ENCODE measurements around the gene ZNF215. TPM values are rescaled to one million over a fixed set of nuclear protein-coding genes. Genes with fewer than 3 reads are reported as not detected.

ZNF215 gene
- total and polyA plus RNA-seq, 2 of the 4 experiments (the other 2 are of a cell fraction): 3.4 to 7.7 TPM

GRCh38 chr11:6927030-6927617, 898 bp downstream of the ZNF215 start:
- Histone ChIP-seq H3K4ac (ENCODE audit: low read depth, low read length) (peak overlapping the region; percentile 49), H4K8ac (ENCODE audit: low read depth in 2 of 2, low read length in 2 of 2) (peak overlapping the region in 1 of 2 experiments; percentile 83; a peak in 2 of 4 replicates), H2BK20ac (ENCODE audit: low read depth, low read length) (no peak overlapping the region), H3K4me3 (ENCODE audit: insufficient read depth, low read depth, low read length) (peak overlapping the region; percentile 65), H3K9ac (ENCODE audit: low read depth, low read length) (peak overlapping the region; percentile 58), H3K9me1 (ENCODE audit: insufficient read depth, low read length) (no peaks in the 10 kb centered on the region), H2AK9ac (replicated peaks; ENCODE audit: low read depth, low read length, poor library complexity) (peak overlapping the region; percentile 77), H3K18ac (ENCODE audit: low read depth, low read length) (no peak overlapping the region), H3K36me3 (ENCODE audit: control insufficient read depth, insufficient read depth, low read length) (no peaks in the 10 kb centered on the region), H3K23ac (ENCODE audit: low read depth, low read length) (peak overlapping the region; percentile 48), H2BK15ac (ENCODE audit: low read depth, low read length) (no peak overlapping the region), H3K79me1 (ENCODE audit: low read depth in 1 of 2, low read length in 2 of 2) (peaks cover 6 to 10% of the 10 kb centered on the region in 2 experiments), H2BK120ac (ENCODE audit: low read depth, low read length) (no peak overlapping the region), H3K27me3 (ENCODE audit: control insufficient read depth, insufficient read depth, low read length) (no peaks in the 10 kb centered on the region), H2AK5ac (ENCODE audit: low read depth, low read length) (no peak overlapping the region), H3K9me3 (ENCODE audit: control insufficient read depth, insufficient read depth, low read length) (no peaks in the 10 kb centered on the region), H4K5ac (ENCODE audit: low read depth, low read length) (no peak overlapping the region), H4K91ac (ENCODE audit: insufficient read depth, low read depth, low read length) (no peak overlapping the region), H2BK5ac (ENCODE audit: low read depth, low read length, poor library complexity, severe bottlenecking) (peak overlapping the region; percentile 53), H4K20me1 (ENCODE audit: insufficient read depth, low read length) (no peaks in the 10 kb centered on the region), H3K4me2 (ENCODE audit: low read depth, low read length) (peak overlapping the region; percentile 62), H2AFZ (replicated peaks; ENCODE audit: low read length, poor library complexity) (peak overlapping the region; percentile 99), H3K56ac (ENCODE audit: extremely low read depth, insufficient read depth, low read length) (no peak overlapping the region), H3K4me1 (ENCODE audit: control insufficient read depth, insufficient read depth, low read length) (no peaks in the 10 kb centered on the region), H3K27ac (ENCODE audit: insufficient read depth, low read length) (peak overlapping the region; percentile 26; the same call in 1 of the 2 replicates), H3K14ac (replicated peaks; ENCODE audit: low read depth, low read length) (peak overlapping the region; percentile 91)
- in situ Hi-C loops (cut with MboI; ENCODE audit: low sequenced_read_pairs) (no loop called here), intact Hi-C loops (cut with micrococcal nuclease) (loop anchor here (2.0 kb wide), 1 partner anchor 94 kb away; the partner anchor contains the start of genes NLRP14 and ZNF214), dilution Hi-C loops (cut with HindIII; ENCODE audit: low sequenced_read_pairs, unreplicated experiment) (no loop called here)
- BruUV-seq (replicated peaks): TSS peak; percentile 16
- peak; percentile 63 for ATAC-seq (ENCODE audit: low read depth)
- no peak for TF ChIP-seq MAFK (IDR thresholded peaks at IDR 0.05; ENCODE audit: low read depth, low read length)
- TF ChIP-seq POLR2A (IDR thresholded peaks at IDR 0.05; ENCODE audit: low read depth, low read length): no peak
- TF ChIP-seq RAD21 (IDR thresholded peaks at IDR 0.05; ENCODE audit: low read length): no peak
- TF ChIP-seq BHLHE40 (IDR thresholded peaks at IDR 0.05; ENCODE audit: low read depth, low read length): no peak
- no peak for TF ChIP-seq CTCF (conservative IDR thresholded peaks at IDR 0.05; ENCODE audit: low read depth, low read length)
- no peak for TF ChIP-seq SMC3 (IDR thresholded peaks at IDR 0.05; ENCODE audit: low read depth, low read length)
- TF ChIP-seq MXI1 (IDR thresholded peaks at IDR 0.05; ENCODE audit: borderline replicate concordance, low read depth, low read length): no peak
- WGBS, 2 experiments (ENCODE audit: extremely low coverage in 2 of 2, insufficient read length in 1 of 2): 35 to 100% methylated on average over 1 to 3 of the region's 11 CpGs
- POLR2A ChIA-PET (ENCODE audit: unreplicated experiment): interaction anchor here (0.5 kb wide), 1 partner anchor 1805 kb away, joined by 4 read pairs; no protein-coding TSS in a partner anchor
- CTCF ChIA-PET: interaction anchor here (0.7 kb wide), 2 partner anchors 103 to 1533 kb away, joined by 3 to 7 read pairs; no protein-coding TSS in a partner anchor
- no peak for DNase-seq

Measured in IMR-90 (cell line).